Mesenteric fat pad (tissue), 1 donor: ENCODE measurements around the gene PTPN20. TPM values are rescaled to one million over a fixed set of nuclear protein-coding genes. Genes with fewer than 3 reads are reported as not detected.
"Not testable (repeated sequence)": the region's sequence is repeated elsewhere in the genome, so short reads cannot be mapped to it uniquely, and the experiment has no call there.

ENCODE experiments used
- DNase-seq: peaks from one replicate; pipeline ENCODE4 v3.0.0-alpha.2; 2020; ENCODE audit warnings: low spot score
- long read RNA-seq: library from polyadenylated mRNA; unstranded; transcript quantifications from one replicate; pipeline ENCODE4 v2.0.0, GENCODE V29; 2020
- total RNA-seq: library from RNA; stranded (reverse); fragmentation: NEBNext Ultra II Directional; extraction: Animal tissue kit (Norgen Biotek cat#: 25700); gene quantifications from one replicate; pipeline ENCODE4 v1.2.1, GENCODE V29; 2021
- donor health status: DM: yes; HTN: yes; CAD: no.

Gene PTPN20, protein sequence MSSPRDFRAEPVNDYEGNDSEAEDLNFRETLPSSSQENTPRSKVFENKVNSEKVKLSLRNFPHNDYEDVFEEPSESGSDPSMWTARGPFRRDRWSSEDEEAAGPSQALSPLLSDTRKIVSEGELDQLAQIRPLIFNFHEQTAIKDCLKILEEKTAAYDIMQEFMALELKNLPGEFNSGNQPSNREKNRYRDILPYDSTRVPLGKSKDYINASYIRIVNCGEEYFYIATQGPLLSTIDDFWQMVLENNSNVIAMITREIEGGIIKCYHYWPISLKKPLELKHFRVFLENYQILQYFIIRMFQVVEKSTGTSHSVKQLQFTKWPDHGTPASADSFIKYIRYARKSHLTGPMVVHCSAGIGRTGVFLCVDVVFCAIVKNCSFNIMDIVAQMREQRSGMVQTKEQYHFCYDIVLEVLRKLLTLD
- 0.74 TPM for total RNA-seq
- long read RNA-seq, result 0 reads

DNA sequence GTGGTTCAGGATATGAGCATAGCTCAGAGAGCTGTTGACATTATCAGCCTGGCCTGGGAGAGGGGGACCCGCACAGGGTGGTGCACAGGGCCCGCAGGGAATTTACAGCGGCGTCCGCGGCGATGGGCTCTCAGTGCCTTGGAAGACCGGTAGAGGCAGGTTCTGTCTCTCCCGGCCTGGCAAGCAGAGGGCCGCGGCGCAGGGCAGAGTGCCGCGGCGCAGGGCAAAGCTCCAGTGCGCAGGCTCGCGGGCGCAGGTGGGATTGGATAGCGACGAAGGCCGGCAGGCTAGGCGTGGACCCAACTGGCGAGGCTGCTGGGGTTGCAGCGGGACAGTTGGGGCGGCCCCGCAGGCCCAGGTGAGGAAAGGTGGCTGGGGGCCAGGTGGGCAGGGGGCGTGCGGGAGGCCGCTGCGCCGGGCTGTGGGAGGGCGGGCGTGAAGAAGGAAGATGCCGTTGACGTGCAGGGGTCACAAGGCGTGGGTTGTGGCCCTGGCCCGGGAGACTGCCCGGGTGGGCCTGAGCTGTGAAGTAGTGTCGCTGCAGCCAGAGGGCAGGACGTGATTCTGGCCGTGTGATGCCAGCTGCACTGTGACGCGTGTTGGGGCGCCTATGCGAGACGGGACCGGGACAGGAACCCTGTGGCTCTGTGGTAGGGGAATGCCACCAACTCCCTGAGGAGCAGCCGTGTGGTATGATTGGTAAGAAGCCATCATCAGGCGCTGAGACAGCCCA is at the start of gene PTPN20:
Gene PTPN20 (plus strand): TSS at position 285 of the 733 bp plus-strand sequence. CDS start 21,072 bp downstream, outside the sequence.
- not testable (repeated sequence) for DNase-seq

DNA sequence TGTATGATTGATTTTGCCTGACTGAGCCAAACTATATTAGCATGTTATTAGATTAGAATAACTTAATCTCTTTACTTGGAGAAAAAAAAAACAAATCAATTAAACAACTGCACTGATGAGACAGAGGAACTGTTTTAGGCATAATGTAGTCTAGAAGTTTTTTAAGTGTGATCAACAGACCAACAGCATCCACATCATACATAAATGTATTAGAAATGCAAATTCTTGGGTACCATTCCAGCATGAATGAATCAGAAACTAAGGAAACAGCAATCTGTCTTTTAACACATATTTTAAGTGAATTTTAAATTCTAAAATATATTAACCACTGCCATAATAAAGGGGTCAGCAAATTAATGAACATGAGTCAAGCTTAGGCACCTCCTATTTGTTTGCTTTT is 41.5 kb upstream of the PTPN20 start:
- not testable (repeated sequence) for DNase-seq

DNA sequence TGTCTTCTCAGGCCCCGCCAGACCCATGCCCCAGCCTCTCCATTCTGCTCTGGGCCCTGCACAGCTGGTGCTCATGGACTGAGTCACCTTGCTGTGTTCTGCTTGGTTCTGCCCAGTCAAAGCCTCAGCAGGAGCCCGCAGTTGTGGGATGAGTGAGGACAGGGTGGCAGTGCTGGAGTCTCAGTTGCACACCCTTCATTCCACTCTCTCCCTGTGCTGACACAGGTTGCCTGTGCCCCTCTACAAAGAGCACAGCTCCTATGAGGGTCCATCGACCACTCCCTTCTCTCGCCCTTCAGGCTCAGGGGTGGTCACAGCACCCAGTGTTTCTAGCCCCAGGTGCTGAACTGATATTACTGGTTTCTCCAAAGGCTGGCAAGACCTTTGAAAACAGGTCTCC is 39.6 kb upstream of the PTPN20 start:
- DNase-seq, result not testable (repeated sequence)

DNA sequence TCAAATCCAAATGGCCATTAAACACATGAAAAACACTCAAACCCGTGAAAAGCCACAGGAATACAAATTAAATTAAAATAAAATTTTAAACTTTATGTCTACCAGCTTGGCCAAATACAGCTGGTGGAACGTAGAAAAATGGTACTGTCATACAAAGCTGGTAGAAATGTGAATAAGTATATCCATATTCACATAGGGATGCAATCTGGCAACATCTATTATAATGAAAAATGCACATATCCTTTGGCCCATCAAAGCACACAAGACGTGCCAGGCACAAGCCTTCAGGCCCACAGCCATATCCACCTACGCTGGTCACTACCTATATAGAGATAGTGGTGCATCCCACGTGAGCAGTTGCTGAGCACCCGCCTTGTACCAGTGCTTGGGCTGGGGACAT is 35.9 kb upstream of the PTPN20 start:
- not testable (repeated sequence) for DNase-seq

DNA sequence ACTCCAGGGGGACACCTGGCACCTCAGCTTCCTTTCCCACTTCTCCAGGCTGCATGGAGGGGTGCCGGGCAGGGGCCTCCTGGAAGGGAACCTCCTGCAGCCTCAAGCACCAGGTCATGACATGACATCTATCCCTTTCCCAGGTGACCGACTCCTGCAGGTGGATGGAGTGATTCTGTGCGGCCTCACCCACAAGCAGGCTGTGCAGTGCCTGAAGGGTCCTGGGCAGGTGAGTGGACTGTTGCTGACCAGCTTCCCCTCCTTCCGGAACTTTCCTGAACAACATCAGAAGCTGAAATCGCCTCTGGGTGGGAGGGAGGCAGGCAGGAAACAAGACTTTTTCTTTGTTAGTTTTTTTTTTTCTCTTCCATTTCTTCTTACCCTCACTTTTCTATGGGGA is 34.5 kb upstream of the PTPN20 start:
- not testable (repeated sequence) for DNase-seq

DNA sequence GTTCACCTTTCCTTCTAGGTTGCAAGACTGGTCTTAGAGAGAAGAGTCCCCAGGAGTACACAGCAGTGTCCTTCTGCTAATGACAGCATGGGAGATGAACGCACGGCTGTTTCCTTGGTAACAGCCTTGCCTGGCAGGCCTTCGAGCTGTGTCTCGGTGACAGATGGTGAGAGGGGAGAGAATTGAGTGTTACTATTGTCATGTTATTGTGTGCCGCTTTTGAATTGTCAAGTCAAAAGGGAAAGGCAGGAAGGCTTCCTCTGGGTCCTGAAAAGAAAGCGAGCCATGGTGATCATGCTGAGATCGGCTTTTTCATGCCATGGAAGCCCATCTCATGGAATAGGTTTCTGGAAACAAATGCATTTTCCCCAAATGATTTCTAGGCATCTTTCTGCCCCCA is 32.5 kb upstream of the PTPN20 start:
- not testable (repeated sequence) for DNase-seq

DNA sequence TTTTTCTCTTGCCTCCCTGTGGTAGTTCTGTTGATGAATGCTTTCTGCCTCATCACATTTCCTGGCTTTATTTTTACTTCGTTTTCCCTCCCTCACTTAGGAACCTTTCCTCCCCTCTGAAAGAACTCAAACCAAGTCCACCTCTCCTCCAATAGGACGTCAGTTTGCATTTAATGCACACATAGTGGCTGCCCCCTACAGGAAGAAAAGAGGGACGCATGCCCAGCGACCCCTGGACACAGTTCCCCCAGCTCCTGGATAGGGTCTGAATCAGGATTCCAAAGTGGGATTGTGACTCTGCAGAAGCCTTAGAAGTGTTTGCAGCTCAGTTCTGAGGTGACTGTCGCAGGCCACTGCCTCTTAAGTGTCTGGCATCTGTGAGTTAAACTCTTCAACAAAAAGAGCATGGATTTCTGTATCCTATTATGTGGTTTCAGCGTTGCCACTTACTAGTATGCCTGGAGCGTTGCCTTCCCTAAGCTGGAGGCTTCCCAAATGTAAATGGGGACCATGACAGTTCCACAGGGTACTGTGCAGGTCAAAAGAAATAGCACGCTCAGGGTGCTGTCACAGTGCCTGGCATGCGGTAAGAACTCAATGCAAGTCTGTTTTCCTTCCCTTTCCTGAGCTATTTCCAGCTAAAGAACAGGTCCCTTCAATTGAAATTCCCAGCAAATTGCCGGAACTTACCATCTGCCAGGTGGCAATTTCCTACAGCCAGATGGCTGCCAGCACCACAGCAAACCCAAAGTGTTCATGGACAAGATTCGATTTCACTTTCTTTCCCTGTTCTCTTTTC is 20.2 kb upstream of the PTPN20 start:
- DNase-seq, result not testable (repeated sequence)

DNA sequence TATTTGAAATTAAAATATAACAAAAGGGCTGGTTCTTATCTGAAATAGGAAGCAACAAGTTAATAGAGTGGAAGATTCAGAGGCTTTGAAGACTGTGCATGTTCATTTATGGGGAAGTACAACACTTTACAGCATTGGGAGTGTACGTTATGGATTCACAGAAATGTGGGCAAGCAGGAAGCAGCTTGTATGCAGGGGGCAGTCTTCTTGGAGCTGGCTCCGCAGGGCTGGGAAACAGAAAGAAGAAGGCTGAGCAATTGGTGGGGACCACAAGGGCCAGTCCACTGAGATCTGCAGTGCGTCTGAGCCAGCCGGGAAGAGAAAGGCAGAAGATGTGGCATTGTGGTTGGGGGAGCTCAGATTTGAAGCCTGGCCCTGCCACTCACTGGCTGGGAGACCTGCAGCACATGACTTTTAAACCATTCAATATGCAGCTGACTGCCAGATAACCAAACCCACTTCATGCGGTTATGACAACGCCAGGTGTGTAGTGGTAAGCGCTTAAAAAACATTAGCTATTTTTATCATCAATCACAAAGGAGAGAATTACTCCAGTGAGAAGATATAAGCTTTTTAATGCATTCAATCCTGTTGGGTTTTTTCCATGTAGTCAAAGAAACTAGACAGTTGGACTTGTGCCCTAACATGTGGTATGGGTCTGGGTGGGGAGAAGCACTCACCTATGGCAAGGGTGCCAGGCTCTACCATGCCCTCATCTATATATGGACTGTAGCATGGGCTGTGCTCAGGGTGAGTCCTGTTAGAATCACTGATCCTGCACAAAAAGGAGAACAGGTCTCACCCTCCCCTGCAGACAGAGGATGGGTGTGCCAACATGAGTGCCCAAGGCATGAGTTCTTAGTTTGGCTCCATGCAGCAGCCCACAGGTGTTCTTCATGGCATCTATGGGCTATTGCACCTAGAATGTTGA is 14.2 kb upstream of the PTPN20 start:
- DNase-seq, result not testable (repeated sequence)

DNA sequence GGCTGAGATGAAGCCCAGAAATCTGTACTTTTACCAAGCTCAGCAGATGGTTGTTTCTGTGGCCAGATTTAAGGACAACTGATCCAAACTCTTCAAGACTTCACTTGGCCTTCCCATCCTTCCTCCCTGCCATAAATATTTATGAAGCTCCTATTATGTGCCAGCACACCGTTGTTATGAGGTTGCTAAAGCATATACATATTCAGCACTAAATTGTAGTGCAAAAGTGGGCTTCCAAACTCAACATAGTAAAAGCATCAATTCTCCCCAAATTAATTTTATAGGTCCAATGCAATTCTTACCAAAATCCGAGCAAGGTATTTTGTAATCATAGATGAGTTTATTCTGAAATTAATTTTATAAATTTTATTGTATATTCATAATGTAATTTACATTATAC is 10.0 kb upstream of the PTPN20 start:
- DNase-seq, result not testable (repeated sequence)

DNA sequence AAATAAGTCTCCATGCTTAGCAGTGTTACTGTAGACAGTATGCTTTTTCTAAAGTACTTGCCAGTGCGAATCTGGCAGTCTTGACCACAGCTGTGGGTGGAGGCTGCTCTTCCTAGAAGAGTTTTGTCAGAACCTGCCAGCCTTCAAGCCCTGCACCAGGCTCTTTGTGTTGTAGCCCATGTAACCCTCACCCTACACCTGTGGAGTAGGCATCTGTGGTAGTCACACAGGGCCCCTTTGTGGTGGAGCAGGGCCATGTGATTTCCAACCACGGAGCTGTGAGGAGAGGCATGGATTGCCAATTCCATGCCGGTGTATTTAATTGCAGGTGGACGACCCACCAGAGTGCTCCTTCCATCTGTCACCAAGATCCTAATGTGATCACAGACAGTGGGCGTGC is 7.4 kb upstream of the PTPN20 start:
- DNase-seq, result not testable (repeated sequence)

DNA sequence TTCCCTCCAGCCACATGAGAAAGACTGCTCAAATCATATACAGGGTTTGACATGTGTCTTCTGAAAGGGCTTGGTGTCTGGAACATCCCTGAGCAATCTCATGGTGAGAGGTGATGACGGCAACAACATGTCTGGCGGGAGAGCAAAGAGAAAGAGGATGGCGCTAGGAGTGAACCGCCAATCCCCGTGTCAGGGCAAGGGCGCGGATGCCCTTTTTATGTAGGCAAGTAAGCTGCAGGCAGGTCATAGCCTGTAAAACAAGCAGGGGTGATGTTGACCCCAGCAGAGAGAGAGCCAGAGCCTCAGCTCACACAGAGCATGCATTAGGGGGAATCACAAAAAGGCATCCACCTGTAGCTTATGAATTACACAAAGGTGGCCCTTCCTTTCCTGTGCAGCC is 4.9 kb upstream of the PTPN20 start:
- DNase-seq, result not testable (repeated sequence)

DNA sequence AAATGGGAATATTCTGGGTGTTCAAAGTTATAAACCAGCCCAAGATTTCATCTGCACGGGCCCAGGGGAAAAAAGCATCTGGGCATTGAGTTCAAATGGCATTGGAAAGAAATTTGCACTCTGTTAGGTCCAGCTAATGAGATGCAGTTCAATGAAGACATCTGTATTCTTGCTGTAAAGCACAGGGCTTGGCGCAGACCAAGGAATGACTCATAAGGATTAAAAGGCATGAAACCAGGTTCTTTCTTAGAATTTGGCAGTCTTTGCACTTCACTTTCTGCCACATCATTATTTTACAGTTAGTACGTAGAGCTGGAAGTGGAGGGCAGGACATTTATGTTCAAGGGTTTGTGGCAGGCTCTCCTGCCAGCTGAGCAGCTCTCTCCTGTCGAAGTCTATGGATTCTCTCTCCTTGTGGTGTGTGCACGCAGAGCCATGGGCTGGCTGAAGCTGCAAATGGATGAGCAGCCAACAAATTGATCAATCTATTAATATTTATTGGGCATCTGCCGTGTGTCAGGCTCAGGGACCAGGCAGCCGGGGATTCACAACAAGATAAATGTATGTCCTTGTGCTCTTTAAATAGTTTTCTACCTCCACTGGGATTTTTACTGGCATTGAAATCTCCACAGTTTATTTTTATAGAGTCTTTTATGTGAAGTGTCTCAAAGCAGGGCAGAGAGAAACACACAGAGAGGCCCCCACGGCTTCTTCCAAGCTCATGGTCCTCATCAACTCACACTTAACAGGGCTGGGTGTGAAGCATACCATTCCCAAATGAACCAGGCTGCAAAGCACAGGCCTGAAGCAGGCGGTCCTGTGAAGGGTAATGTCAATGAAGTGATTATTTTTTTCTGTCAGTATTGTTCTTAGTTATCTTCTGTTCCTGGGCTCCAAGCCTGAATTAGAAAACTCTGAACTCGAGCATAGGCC is 3.8 kb upstream of the PTPN20 start:
- DNase-seq, result not testable (repeated sequence)

DNA sequence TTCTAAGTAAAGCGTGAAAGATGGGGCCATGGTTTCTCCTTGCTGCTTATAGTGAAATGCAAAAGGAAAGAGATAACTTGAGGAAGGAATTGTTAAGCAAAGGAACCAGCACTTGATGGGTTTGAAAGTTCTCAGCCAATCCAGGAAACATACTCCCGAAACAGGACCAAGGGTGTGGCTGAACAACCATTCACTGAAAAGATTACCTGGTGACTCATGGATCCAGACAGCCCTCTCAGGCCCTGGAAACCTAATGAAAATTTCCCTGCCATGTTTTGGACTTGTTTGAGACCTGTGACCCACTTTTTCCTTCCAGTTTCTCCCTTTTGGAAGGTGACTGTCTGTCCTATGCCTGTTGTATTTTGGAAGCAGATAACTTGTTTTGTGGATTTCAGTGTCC is 11.3 kb downstream of the PTPN20 start:
- DNase-seq, result not testable (repeated sequence)

DNA sequence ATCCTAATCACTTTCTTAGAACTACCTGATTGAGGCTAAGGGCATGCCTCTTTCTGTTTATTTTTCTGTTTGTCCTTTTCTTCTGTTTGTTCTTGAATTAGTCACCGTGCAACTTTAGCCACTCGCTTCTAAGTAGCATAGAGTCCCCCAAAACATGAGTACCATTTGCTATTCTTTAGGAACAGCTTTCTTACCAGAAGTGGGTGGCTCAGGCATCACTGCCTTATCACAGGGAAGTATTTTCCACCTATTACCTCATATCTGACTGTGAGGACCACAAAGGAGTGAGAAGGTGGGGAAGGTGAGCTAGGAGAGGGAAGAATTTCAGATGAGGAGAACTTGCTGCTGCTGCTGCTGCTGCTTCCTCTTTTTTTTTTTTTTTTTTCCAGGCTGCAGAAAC is 13.9 kb downstream of the PTPN20 start:
- not testable (repeated sequence) for DNase-seq

DNA sequence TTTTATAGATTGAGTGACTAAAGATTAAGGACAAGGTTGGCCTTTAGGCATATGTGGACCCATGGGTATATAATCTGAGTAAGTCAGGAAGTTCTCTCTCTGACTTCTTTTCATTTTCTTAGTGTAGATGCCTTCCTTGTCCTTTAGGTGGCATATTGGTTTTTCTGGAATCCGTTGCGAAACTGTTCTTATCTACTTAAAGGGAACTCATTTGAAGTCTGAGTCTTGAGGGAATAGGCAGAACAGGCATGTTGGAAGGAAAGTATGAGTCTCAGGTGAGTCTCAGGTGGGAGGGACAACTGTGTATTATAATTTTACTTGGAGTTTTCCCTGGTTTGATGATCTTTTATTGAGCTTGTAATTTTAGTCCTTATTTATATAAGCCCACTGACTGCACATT is 14.6 kb downstream of the PTPN20 start:
- not testable (repeated sequence) for DNase-seq

DNA sequence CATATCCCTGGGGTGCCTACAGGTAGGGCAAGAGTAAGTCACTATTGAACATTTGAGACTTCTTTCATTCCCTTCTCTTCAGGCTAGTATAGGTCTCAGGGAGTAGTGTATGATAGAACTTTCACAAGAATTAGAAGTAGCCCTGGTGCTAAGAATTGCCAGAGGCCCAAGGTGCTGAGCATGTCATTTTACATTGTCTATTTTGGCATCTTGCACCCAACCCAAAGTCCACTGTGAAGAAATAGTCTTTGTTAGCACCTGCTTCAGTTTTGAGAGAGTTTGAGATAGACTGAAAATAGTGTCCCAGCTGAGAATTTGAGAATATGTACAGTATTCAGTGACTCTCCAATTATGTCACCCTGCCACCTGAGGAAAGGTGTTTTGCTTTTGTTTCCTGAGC is 17.6 kb downstream of the PTPN20 start:
- DNase-seq, result not testable (repeated sequence)

DNA sequence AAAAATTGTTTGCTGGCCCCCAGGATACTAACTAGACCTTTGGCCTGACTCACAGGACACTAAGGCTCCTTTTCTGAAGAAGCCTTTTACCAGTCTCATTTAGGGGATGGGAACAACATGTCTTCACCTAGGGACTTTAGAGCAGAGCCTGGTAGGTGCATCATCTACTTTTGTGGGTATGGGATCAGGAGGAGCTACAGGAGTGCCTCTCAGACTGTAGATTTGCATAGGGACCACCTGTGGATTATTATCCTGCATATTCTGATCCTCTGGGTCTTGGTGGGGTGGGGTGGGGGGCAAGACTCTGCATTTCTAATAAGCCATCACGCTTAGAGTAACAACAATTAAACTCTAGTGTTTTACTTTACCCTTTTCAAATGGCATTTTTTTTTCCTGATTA is 21.2 kb downstream of the PTPN20 start:
- not testable (repeated sequence) for DNase-seq

DNA sequence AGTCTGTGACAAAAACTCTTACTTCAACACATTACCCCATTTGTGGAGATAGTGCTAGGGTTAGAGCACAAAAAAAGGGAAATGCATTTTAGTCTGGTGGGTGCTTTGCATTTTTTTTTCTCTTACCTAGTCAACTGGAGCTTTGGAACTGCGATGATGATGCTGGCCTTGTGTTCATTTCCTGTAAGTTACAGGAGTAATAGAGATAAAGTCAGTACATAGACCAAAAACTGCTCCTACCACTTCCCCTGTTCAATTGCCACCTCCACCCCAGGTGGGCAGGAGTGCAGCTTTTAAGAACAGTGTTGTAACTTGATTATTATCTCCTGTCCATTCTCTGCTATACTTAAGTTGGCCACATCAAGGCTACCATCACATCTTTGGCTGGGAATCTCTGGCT is 29.9 kb downstream of the PTPN20 start:
- not testable (repeated sequence) for DNase-seq
